PC-3 (cell line): ENCODE results near the gene GPHA2. TPM values are rescaled to one million over a fixed set of nuclear protein-coding genes. Genes with fewer than 3 reads are reported as not detected.

Experiments used
- ATAC-seq: fragments of 200-7000 bp; cut with Tn5 transposase; 2 replicates; pipeline ENCODE4 v1.9.1; 2020; ENCODE audit warnings: mild to moderate bottlenecking, moderate library complexity
- BruUV-seq: library from RNA; stranded (reverse); fragments of 400-500 nt; replicated peaks from 2 replicates; lab custom pipeline; 2021; lab: Mats Ljungman, UMichigan
- CTCF ChIA-PET: fragments of 300-600 bp; sonication (Branson Sonifier 250); formaldehyde crosslinking; loops from one replicate; lab custom pipeline; 2022; ENCODE audit warnings: antibody characterized with exemption; lab: Charles Lee
- POLR2A ChIA-PET: fragments of 300-600 bp; sonication (Branson Sonifier 250); formaldehyde crosslinking; loops from one replicate; lab custom pipeline; 2022; ENCODE audit warnings: antibody characterized with exemption; ENCODE audit not compliant: unreplicated experiment; lab: Charles Lee
- DNase-seq: peaks from one replicate; pipeline ENCODE4 v3.0.0-alpha.2; 2015
- H2AFZ ChIP-seq: fragments of 300-600 bp; sonication (generic); 2 replicates; pipeline ENCODE4 v1.6.0; 2016; ENCODE audit warnings: antibody characterized with exemption, low read length
- H3F3A ChIP-seq: fragments of 300-600 bp; sonication (generic); one replicate; pipeline ENCODE4 v1.6.0; 2017; ENCODE audit warnings: antibody characterized with exemption, low read length, control low read depth, mild to moderate bottlenecking; ENCODE audit not compliant: unreplicated experiment
- H3K27ac ChIP-seq: fragments of 300-600 bp; sonication (generic); 2 replicates; pipeline ENCODE4 v1.5.1; 2016; ENCODE audit warnings: mild to moderate bottlenecking, low read length
- H3K27me3 ChIP-seq: fragments of 300-600 bp; sonication (generic); 2 replicates; pipeline ENCODE4 v1.6.1; 2016; ENCODE audit warnings: low read length, mixed read lengths
- H3K36me3 ChIP-seq: fragments of 300-600 bp; sonication (generic); 2 replicates; pipeline ENCODE4 v1.6.1; 2016; ENCODE audit warnings: low read depth, mixed run types, low read length, mixed read lengths
- H3K4me1 ChIP-seq: fragments of 300-600 bp; sonication (generic); 2 replicates; pipeline ENCODE4 v1.5.1; 2016; ENCODE audit warnings: low read length; ENCODE audit not compliant: insufficient read depth
- H3K4me2 ChIP-seq: fragments of 300-600 bp; sonication (generic); 2 replicates; pipeline ENCODE4 v1.6.0; 2016; ENCODE audit warnings: low read length
- H3K4me3 ChIP-seq: fragments of 300-600 bp; sonication (generic); 2 replicates; pipeline ENCODE4 v1.5.1; 2016; ENCODE audit warnings: mild to moderate bottlenecking, low read length, mixed read lengths
- H3K79me2 ChIP-seq: fragments of 300-600 bp; sonication (generic); 2 replicates; pipeline ENCODE4 v1.6.1; 2017; ENCODE audit warnings: low read length, mixed read lengths
- H3K9ac ChIP-seq: fragments of 300-600 bp; sonication (generic); 2 replicates; pipeline ENCODE4 v1.6.0; 2016; ENCODE audit warnings: mild to moderate bottlenecking, low read length
- H3K9me2 ChIP-seq: fragments of 300-600 bp; sonication (generic); replicated peaks from 2 replicates; pipeline ENCODE4 v1.6.1; 2016; ENCODE audit warnings: mixed run types, low read length, mixed read lengths
- H3K9me3 ChIP-seq: fragments of 300-600 bp; sonication (generic); 2 replicates; pipeline ENCODE4 v1.6.1; 2016; ENCODE audit warnings: low read length, mixed read lengths
- H4K20me1 ChIP-seq: fragments of 300-600 bp; sonication (generic); 2 replicates; pipeline ENCODE4 v1.6.1; 2016; ENCODE audit warnings: low read length, mixed read lengths
- EZH2 ChIP-seq: fragments of 300-600 bp; sonication (generic); IDR thresholded peaks from one replicate; pipeline ENCODE4 v1.6.1; 2017; ENCODE audit warnings: antibody characterized with exemption, mild to moderate bottlenecking, low read length; ENCODE audit not compliant: unreplicated experiment
- EZH2phosphoT487 ChIP-seq: fragments of 300-600 bp; sonication (generic); IDR thresholded peaks from 2 replicates; pipeline ENCODE4 v1.6.1; 2018; ENCODE audit warnings: mild to moderate bottlenecking, antibody characterized with exemption, low read length, borderline replicate concordance
- intact Hi-C: fragments of 100-400 bp; cut with micrococcal nuclease; formaldehyde crosslinking; loops from 2 replicates; pipeline ENCODE4 v1.9.0; 2023
- total RNA-seq: library from RNA; depleted of rRNA; stranded (reverse); fragments of >200 nt; gene quantifications from 2 replicates; pipeline ENCODE4 v1.2.3, GENCODE V29; 2014
- TF ChIP-seq, protein P1 (sequence below): fragments of 300-600 bp; sonication (generic); conservative IDR thresholded peaks from 2 replicates; pipeline ENCODE4 v1.5.1; 2017; ENCODE audit warnings: antibody characterized with exemption, low read depth, mild to moderate bottlenecking, low read length

GPHA2 gene
- total RNA-seq, 1 experiment from 2014 or later: not detected

DNA sequence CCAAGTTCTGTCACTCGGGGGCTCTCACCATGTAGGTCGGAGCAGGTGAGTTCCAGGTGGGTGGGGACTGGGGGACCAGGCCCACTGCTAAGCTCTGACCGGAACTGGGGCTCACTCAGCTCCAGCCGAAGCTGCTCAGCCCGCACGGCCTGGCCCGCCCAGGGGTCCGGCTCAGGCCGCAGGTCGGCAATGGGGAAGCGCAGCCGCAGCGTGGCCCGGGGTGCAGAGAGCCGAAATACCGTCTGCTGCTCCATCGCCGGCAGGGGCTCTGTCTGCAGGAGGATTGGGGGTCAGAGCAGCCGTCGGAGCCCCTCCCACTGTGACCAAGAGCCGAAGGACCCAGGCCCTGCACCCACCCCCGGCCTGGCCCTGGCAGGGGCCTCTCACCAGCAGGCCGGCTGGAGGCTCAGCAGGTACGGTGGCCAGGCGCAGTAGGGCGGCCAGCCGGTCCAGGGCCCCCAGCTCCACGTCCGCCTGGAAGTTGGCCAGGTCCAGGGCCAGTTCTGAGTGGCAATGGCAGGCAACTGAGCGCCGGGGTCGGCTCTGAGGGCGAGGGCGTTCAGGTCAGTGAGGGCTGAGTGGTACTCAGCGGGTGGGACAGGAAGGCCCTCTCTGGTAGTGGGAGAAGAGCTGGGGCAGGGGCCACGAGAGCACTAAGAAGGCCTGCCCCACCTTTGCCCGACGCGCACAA is 25.9 kb downstream of the GPHA2 start:
- CTCF ChIA-PET: no interaction called here
- Histone ChIP-seq H3K27ac (no peak overlapping the region), H3K9ac (no peak overlapping the region), H3F3A (no peaks in the 10 kb centered on the region), H3K36me3 (peaks cover 23% of the 10 kb centered on the region), H3K9me3 (no peaks in the 10 kb centered on the region), H3K27me3 (no peaks in the 10 kb centered on the region), H4K20me1 (no peaks in the 10 kb centered on the region), H3K4me2 (no peak overlapping the region), H3K4me3 (no peak overlapping the region), H3K9me2 (no peaks in the 10 kb centered on the region), H2AFZ (no peak overlapping the region), H3K4me1 (no peaks in the 10 kb centered on the region), H3K79me2 (no peaks in the 10 kb centered on the region; the same call in 1 of the 2 replicates)
- intact Hi-C loops: no loop called here
- no peak for TF ChIP-seq EZH2phosphoT487
- TF ChIP-seq, protein P1, sequence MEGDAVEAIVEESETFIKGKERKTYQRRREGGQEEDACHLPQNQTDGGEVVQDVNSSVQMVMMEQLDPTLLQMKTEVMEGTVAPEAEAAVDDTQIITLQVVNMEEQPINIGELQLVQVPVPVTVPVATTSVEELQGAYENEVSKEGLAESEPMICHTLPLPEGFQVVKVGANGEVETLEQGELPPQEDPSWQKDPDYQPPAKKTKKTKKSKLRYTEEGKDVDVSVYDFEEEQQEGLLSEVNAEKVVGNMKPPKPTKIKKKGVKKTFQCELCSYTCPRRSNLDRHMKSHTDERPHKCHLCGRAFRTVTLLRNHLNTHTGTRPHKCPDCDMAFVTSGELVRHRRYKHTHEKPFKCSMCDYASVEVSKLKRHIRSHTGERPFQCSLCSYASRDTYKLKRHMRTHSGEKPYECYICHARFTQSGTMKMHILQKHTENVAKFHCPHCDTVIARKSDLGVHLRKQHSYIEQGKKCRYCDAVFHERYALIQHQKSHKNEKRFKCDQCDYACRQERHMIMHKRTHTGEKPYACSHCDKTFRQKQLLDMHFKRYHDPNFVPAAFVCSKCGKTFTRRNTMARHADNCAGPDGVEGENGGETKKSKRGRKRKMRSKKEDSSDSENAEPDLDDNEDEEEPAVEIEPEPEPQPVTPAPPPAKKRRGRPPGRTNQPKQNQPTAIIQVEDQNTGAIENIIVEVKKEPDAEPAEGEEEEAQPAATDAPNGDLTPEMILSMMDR: no peak
- no peak for TF ChIP-seq EZH2
- DNase-seq (no peak), ATAC-seq (no peak)
- POLR2A ChIA-PET: no interaction called here
- no TSS peak for BruUV-seq

DNA sequence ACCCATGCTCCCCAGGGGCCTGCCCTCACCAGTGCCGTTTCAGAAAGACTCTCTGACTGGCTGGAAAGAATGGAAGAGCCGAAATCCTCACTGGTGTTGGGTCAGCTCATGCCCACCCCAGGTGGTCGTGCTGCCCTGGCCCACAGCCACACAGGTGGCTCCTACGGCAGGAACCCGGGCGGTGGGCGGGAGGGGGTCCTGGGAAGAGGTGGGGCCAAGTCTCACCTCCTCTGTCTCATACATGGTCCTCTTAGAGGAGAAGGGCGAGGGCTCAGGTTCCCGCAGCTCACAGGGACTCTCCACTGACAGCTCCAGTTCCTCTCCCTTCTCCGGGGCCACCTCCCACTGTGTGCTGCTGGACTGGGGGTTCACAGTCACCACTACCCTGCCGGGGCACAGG is 26.9 kb downstream of the GPHA2 start:
- Histone ChIP-seq H2AFZ (no peak overlapping the region), H4K20me1 (no peaks in the 10 kb centered on the region), H3K36me3 (peaks cover 23% of the 10 kb centered on the region), H3K4me2 (no peak overlapping the region), H3K27me3 (no peaks in the 10 kb centered on the region), H3F3A (no peaks in the 10 kb centered on the region), H3K79me2 (no peaks in the 10 kb centered on the region), H3K9me3 (no peaks in the 10 kb centered on the region), H3K9me2 (no peaks in the 10 kb centered on the region), H3K4me3 (no peak overlapping the region), H3K27ac (no peak overlapping the region), H3K4me1 (no peaks in the 10 kb centered on the region), H3K9ac (no peak overlapping the region)
- intact Hi-C loops: no loop called here
- ATAC-seq (no peak), DNase-seq (no peak)
- no TSS peak for BruUV-seq
- CTCF ChIA-PET: no interaction called here
- no peak for TF ChIP-seq EZH2phosphoT487
- TF ChIP-seq, protein P1: no peak
- TF ChIP-seq EZH2: no peak
- POLR2A ChIA-PET: no interaction called here

DNA sequence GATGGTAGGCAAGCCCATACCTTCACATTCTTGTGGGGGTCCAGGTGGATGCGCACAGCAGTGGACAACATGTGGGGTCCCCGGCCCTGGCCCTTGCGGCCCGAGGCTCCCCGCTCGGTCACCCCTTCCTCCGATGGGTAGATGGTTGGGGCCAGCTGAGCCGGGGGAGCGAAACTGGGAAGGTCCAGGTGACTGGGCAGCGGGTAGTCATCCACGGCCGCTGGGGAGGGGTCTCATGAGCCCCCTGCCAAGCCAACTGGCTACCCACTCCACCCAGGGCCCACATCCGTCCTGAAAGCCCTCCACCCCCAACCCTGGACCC is 29.4 kb downstream of the GPHA2 start:
- POLR2A ChIA-PET: no interaction called here
- H3K27me3 ChIP-seq: no peaks in the 10 kb centered on the region
- H3K4me2 ChIP-seq: no peak overlapping the region
- no peaks in the 10 kb centered on the region for H3F3A ChIP-seq
- peaks cover 33% of the 10 kb centered on the region for H3K36me3 ChIP-seq
- H3K4me1 ChIP-seq: no peaks in the 10 kb centered on the region
- no peak overlapping the region for H2AFZ ChIP-seq
- CTCF ChIA-PET: no interaction called here
- H3K9ac ChIP-seq: no peak overlapping the region
- DNase-seq (no peak), ATAC-seq (no peak)
- no peaks in the 10 kb centered on the region for H3K79me2 ChIP-seq
- no peak for TF ChIP-seq EZH2phosphoT487
- TF ChIP-seq, protein P1: no peak
- no peak for TF ChIP-seq EZH2
- no peak overlapping the region for H3K27ac ChIP-seq
- no TSS peak for BruUV-seq
- H4K20me1 ChIP-seq: no peaks in the 10 kb centered on the region
- intact Hi-C loops: no loop called here
- H3K4me3 ChIP-seq: no peak overlapping the region
- H3K9me2 ChIP-seq: no peaks in the 10 kb centered on the region
- H3K9me3 ChIP-seq: no peaks in the 10 kb centered on the region
